SK-N-SH (cell line): ENCODE results near the gene INHBB. TPM values are rescaled to one million over a fixed set of nuclear protein-coding genes. Genes with fewer than 3 reads are reported as not detected.

Source experiments
- CTCF ChIA-PET: fragments of 300-600, 350-600 bp; formaldehyde crosslinking; extraction: SDS; loops from one replicate; lab custom pipeline; 2021; lab: Yijun Ruan, JAX
- POLR2A ChIA-PET: fragments of 350-600 bp; sonication (Branson Sonifier 250); formaldehyde crosslinking; extraction: SDS; loops from one replicate; lab custom pipeline; 2020; ENCODE audit warnings: antibody characterized with exemption, inconsistent platforms; lab: Yijun Ruan, JAX
- DNase-seq: peaks from one replicate; pipeline ENCODE4 v3.0.0; 2012
- H2AFZ ChIP-seq: fragments of 200-600 bp; sonication (generic); 2 replicates; pipeline ENCODE4 v1.8.1; 2016; ENCODE audit warnings: antibody characterized with exemption, mild to moderate bottlenecking, low read depth
- H3F3A ChIP-seq: fragments of 200-600 bp; sonication (generic); replicated peaks from 2 replicates; pipeline ENCODE3; 2016; ENCODE audit warnings: antibody characterized with exemption, mild to moderate bottlenecking; ENCODE audit not compliant: insufficient read depth
- H3K27ac ChIP-seq, 2 experiments: fragments of 200-500 bp in 1 of 2; fragments of 200-600 bp in 1 of 2; sonication (Bioruptor generic) in 1 of 2; sonication (generic), shearing (Covaris generic) in 1 of 2; 2 replicates each; pipeline versions ENCODE4 v1.5.1 to v1.6.1; 2014 to 2016; ENCODE audit warnings: low read depth in 2 of 2, inconsistent platforms in 1 of 2, low read length in 1 of 2, mild to moderate bottlenecking in 1 of 2, mixed read lengths in 1 of 2
- H3K27me3 ChIP-seq: fragments of 200-600 bp; sonication (generic), shearing (Covaris generic); 2 replicates; pipeline ENCODE4 v1.6.1; 2016; ENCODE audit warnings: mixed run types; ENCODE audit not compliant: insufficient read depth
- H3K36me3 ChIP-seq, 2 experiments: fragments of 200-500 bp in 1 of 2; fragments of 200-600 bp in 1 of 2; sonication (Bioruptor generic) in 1 of 2; sonication (generic) in 1 of 2; replicated peaks in 1 of 2; 2 replicates each; pipeline versions ENCODE3 to v1.5.1; 2014 to 2016; ENCODE audit warnings: low read length in 1 of 2, mild to moderate bottlenecking in 1 of 2; ENCODE audit not compliant: insufficient read depth in 2 of 2, control insufficient read depth in 1 of 2
- H3K4me1 ChIP-seq, 2 experiments: fragments of 200-500 bp in 1 of 2; fragments of 200-600 bp in 1 of 2; sonication (Bioruptor generic) in 1 of 2; sonication (generic), shearing (Covaris generic) in 1 of 2; 2 replicates each; pipeline versions ENCODE4 v1.5.1 to v1.6.1; 2014 to 2016; ENCODE audit warnings: low read depth in 1 of 2, low read length in 1 of 2, mixed run types in 1 of 2; ENCODE audit not compliant: insufficient read depth in 2 of 2, control insufficient read depth in 1 of 2
- H3K4me2 ChIP-seq: fragments of 200-600 bp; sonication (generic), shearing (Covaris generic); 2 replicates; pipeline ENCODE4 v1.6.1; 2017; ENCODE audit warnings: mixed run types
- H3K4me3 ChIP-seq, 2 experiments: fragments of 200-500 bp in 1 of 2; fragments of 200-600 bp in 1 of 2; sonication (Bioruptor generic) in 1 of 2; sonication (generic), shearing (Covaris generic) in 1 of 2; 2 replicates each; pipeline versions ENCODE4 v1.5.1 to v1.8.1; 2014 to 2016; ENCODE audit warnings: low read depth in 2 of 2, inconsistent platforms in 1 of 2, low read length in 1 of 2, mild to moderate bottlenecking in 1 of 2, mixed read lengths in 1 of 2, moderate library complexity in 1 of 2
- H3K79me2 ChIP-seq: fragments of 200-600 bp; sonication (generic); 2 replicates; pipeline ENCODE4 v1.8.1; 2017; ENCODE audit warnings: mild to moderate bottlenecking; ENCODE audit not compliant: insufficient read depth
- H3K9ac ChIP-seq: fragments of 200-600 bp; sonication (generic); 2 replicates; pipeline ENCODE4 v1.6.1; 2017; ENCODE audit warnings: mixed run types
- H3K9me2 ChIP-seq: fragments of 200-600 bp; sonication (generic); 2 replicates; pipeline ENCODE4 v1.6.1; 2017; ENCODE audit warnings: mixed run types
- H3K9me3 ChIP-seq: fragments of 200-600 bp; sonication (generic); 2 replicates; pipeline ENCODE4 v1.6.1; 2017; ENCODE audit warnings: mixed run types, mild to moderate bottlenecking, moderate library complexity
- H4K20me1 ChIP-seq: fragments of 200-600 bp; sonication (generic); 2 replicates; pipeline ENCODE4 v1.6.1; 2017; ENCODE audit warnings: mild to moderate bottlenecking, mixed run types; ENCODE audit not compliant: insufficient read depth
- FOSL2 ChIP-seq: IDR thresholded peaks from 2 replicates; pipeline ENCODE4 v1.4.0; 2012; ENCODE audit warnings: low read depth, mild to moderate bottlenecking, moderate library complexity, borderline replicate concordance
- NFIC ChIP-seq: IDR thresholded peaks from 2 replicates; pipeline ENCODE4 v1.4.0; 2012; ENCODE audit warnings: borderline replicate concordance
- RFX5 ChIP-seq: IDR thresholded peaks from 2 replicates; pipeline ENCODE4 v1.6.1; 2012; ENCODE audit warnings: mild to moderate bottlenecking, improper control_type of control experiment, low read length
- TAF1 ChIP-seq: IDR thresholded peaks from 2 replicates; pipeline ENCODE4 v1.6.1; 2012; ENCODE audit warnings: low read depth, mild to moderate bottlenecking, low read length, moderate library complexity, borderline replicate concordance
- WGBS: methylation state at CpG from one replicate; pipeline ENCODE4 v1.1.6; 2017; ENCODE audit warnings: low lambda C conversion rate; 5-methylcytosine and 5-hydroxymethylcytosine counted together
- polyA plus RNA-seq, 3 experiments: library from polyadenylated mRNA; depleted of rRNA; stranded (reverse); fragments of >200 nt; gene quantifications; 2 replicates each; pipeline ENCODE4 v1.2.3, GENCODE V29; 2012
- TF ChIP-seq, protein P1 (sequence below): IDR thresholded peaks from 2 replicates; pipeline ENCODE4 v1.6.1; 2012; ENCODE audit warnings: mild to moderate bottlenecking, low read depth, low read length, moderate library complexity
- TF ChIP-seq, protein P2 (sequence below): fragments of 150-350 bp; IDR thresholded peaks from 2 replicates; pipeline ENCODE4 v1.6.1; 2017; ENCODE audit warnings: antibody characterized with exemption, low read length, low read depth, borderline replicate concordance
- TF ChIP-seq, protein P3 (sequence below): fragments of 200-600 bp; sonication (generic); IDR thresholded peaks from 2 replicates; pipeline ENCODE4 v1.6.1; 2017; ENCODE audit warnings: antibody characterized with exemption, mild to moderate bottlenecking, moderate library complexity

INHBB gene
- polyA plus RNA-seq, 1 of the 3 experiments (the other 2 are of a cell fraction) = 0.03 TPM

DNA sequence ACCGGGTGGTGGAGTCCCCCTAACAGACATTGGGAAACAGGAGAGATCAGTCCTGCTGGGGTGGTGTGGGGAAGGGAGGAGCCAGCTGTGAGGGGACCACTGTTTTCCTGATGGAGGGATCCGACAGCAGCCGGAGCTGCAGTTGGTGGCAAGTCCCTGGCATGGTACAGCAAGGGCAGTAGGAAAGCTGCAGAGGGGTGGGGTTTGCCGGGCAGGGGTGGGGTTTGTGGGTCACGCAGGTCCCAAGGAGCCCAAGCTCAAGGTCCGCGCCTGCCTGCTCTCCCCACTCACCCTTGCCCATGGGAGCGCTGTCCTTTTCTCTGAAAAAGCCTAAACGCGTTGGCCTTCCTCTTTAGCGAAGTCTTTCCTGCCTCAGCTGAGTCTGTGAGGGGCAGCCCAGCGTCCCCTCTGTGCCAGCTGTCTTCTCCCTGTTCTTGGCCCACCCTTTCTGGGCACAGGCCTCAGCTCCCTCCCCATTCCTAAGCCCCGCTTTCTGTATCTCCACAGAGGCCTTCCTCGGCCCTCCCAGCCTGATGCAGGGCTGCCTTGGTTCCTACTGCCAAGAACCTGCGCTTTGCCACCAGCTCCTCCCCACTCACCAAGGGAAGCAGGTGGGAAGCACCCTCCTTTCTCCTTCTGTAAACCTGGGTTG lies 29.3 kb upstream of the INHBB start:
- peaks cover 0 to 4% of the 10 kb centered on the region in 2 experiments; a peak in 1 of 4 replicates for H3K4me1 ChIP-seq
- no peak for DNase-seq
- H3K27ac ChIP-seq = no peak overlapping the region
- H3K9me3 ChIP-seq = no peaks in the 10 kb centered on the region
- H3K27me3 ChIP-seq = no peaks in the 10 kb centered on the region
- no peak overlapping the region for H3K9ac ChIP-seq
- ChIA-PET POLR2A (no interaction called here), CTCF (interaction anchor here (0.7 to 3.8 kb wide), 3 partner anchors 12 to 364 kb away, joined by 3 to 9 read pairs (median 4); no protein-coding TSS in a partner anchor)
- peaks cover 4% of the 10 kb centered on the region for H3F3A ChIP-seq
- H3K4me3 ChIP-seq = no peak overlapping the region
- no peaks in the 10 kb centered on the region for H3K9me2 ChIP-seq
- no peaks in the 10 kb centered on the region for H3K36me3 ChIP-seq
- no peak overlapping the region for H2AFZ ChIP-seq
- 86% methylated on average over 14 of the region's 15 CpGs for WGBS
- no peaks in the 10 kb centered on the region for H3K79me2 ChIP-seq
- TF ChIP-seq, protein P1, sequence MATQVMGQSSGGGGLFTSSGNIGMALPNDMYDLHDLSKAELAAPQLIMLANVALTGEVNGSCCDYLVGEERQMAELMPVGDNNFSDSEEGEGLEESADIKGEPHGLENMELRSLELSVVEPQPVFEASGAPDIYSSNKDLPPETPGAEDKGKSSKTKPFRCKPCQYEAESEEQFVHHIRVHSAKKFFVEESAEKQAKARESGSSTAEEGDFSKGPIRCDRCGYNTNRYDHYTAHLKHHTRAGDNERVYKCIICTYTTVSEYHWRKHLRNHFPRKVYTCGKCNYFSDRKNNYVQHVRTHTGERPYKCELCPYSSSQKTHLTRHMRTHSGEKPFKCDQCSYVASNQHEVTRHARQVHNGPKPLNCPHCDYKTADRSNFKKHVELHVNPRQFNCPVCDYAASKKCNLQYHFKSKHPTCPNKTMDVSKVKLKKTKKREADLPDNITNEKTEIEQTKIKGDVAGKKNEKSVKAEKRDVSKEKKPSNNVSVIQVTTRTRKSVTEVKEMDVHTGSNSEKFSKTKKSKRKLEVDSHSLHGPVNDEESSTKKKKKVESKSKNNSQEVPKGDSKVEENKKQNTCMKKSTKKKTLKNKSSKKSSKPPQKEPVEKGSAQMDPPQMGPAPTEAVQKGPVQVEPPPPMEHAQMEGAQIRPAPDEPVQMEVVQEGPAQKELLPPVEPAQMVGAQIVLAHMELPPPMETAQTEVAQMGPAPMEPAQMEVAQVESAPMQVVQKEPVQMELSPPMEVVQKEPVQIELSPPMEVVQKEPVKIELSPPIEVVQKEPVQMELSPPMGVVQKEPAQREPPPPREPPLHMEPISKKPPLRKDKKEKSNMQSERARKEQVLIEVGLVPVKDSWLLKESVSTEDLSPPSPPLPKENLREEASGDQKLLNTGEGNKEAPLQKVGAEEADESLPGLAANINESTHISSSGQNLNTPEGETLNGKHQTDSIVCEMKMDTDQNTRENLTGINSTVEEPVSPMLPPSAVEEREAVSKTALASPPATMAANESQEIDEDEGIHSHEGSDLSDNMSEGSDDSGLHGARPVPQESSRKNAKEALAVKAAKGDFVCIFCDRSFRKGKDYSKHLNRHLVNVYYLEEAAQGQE = no peak
- no peak for TF ChIP-seq NFIC
- TF ChIP-seq, protein P2, sequence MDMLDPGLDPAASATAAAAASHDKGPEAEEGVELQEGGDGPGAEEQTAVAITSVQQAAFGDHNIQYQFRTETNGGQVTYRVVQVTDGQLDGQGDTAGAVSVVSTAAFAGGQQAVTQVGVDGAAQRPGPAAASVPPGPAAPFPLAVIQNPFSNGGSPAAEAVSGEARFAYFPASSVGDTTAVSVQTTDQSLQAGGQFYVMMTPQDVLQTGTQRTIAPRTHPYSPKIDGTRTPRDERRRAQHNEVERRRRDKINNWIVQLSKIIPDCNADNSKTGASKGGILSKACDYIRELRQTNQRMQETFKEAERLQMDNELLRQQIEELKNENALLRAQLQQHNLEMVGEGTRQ = no peak
- TF ChIP-seq RFX5 = no peak
- TF ChIP-seq, protein P3, sequence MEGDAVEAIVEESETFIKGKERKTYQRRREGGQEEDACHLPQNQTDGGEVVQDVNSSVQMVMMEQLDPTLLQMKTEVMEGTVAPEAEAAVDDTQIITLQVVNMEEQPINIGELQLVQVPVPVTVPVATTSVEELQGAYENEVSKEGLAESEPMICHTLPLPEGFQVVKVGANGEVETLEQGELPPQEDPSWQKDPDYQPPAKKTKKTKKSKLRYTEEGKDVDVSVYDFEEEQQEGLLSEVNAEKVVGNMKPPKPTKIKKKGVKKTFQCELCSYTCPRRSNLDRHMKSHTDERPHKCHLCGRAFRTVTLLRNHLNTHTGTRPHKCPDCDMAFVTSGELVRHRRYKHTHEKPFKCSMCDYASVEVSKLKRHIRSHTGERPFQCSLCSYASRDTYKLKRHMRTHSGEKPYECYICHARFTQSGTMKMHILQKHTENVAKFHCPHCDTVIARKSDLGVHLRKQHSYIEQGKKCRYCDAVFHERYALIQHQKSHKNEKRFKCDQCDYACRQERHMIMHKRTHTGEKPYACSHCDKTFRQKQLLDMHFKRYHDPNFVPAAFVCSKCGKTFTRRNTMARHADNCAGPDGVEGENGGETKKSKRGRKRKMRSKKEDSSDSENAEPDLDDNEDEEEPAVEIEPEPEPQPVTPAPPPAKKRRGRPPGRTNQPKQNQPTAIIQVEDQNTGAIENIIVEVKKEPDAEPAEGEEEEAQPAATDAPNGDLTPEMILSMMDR = no peak
- TF ChIP-seq FOSL2 = no peak
- no peaks in the 10 kb centered on the region for H4K20me1 ChIP-seq
- no peak overlapping the region for H3K4me2 ChIP-seq

DNA sequence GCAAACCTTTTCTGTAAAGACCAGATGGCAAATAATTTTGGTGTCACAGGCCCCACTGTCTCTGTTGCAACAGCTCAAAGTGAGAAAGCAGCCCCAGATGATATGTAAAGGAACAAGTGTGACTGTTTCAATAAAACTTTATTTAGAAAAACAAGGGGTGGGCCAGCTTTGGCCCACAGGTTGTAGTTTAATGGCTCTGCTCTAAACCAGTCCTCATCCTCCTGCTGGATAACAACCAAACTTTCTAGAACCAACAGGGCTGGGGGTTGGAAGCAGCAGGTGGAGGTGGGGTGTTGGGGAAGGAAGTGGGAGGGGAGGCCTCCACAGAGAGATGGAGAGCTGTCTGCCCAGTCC lies 28.8 kb upstream of the INHBB start:
- Histone ChIP-seq H3K79me2 (no peaks in the 10 kb centered on the region), H3K9me3 (no peaks in the 10 kb centered on the region), H3K4me3 (no peak overlapping the region), H3K9ac (no peak overlapping the region)
- DNase-seq = no peak
- no peak for TF ChIP-seq TAF1
- TF ChIP-seq, all 33 proteins: peak for 0
- H3K4me1 ChIP-seq = peaks cover 0 to 4% of the 10 kb centered on the region in 2 experiments; a peak in 1 of 4 replicates
- ChIA-PET CTCF (interaction anchor here (0.7 to 3.8 kb wide), 3 partner anchors 13 to 364 kb away, joined by 3 to 9 read pairs (median 4); no protein-coding TSS in a partner anchor), POLR2A (no interaction called here)
- peaks cover 4% of the 10 kb centered on the region for H3F3A ChIP-seq
- no peaks in the 10 kb centered on the region for H4K20me1 ChIP-seq
- H3K36me3 ChIP-seq = no peaks in the 10 kb centered on the region
- H3K9me2 ChIP-seq = no peaks in the 10 kb centered on the region
- no peak overlapping the region for H3K4me2 ChIP-seq
- H3K27ac ChIP-seq = no peak overlapping the region
- no peaks in the 10 kb centered on the region for H3K27me3 ChIP-seq
- H2AFZ ChIP-seq = no peak overlapping the region
